GM19328 (cell line): Measurements from ENCODE around the gene SNAPIN.

Experiments
- ATAC-seq: cut with Tn5 transposase; IDR thresholded peaks from one replicate; pipeline ENCODE4 v1.9.1; 2021; ENCODE audit warnings: mild to moderate bottlenecking, moderate library complexity; ENCODE audit not compliant: unreplicated experiment

Gene SNAPIN

DNA sequence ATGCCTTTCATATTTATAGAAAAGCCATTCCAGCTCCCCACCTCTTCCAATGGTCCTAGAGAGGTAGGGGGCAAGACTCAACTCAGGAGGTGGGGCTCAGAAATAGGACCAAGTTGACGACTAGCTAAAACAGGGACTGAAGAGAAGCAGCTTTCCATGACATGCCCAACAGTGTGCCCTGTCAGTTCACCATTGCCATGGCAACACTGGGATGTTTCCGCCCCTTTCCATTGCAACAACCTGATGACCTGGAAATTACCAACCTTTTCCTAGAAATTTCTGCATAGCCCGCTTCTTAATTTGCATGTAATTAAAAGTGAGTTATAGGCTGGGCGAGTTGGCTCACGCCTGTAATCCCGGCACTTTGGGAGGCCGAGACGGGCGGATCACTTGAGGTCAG is 47.0 kb downstream of the SNAPIN start:
- no peak for ATAC-seq

DNA sequence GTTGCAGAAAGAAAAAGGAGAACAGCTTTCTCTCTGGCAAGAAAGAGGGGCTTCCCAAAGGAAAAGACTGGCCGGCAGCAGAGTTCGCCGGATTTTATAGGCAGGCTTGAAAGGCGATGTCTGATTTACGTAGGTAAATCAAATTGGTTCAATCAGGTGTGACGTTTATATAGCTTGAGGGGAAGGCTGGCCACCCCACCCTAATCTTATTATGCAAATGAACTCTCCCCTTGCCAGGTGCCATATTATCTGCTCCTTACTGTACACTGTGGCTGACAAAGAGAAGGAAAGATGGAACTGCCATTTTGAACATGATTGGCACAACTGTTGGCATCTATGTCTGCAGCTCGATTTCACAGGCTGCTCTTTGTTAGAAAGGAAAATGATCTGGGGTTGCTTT is 52.5 kb downstream of the SNAPIN start:
- no peak for ATAC-seq
